CD14-positive monocyte (primary cell): ENCODE measurements around the gene LY86. TPM values are rescaled to one million over a fixed set of nuclear protein-coding genes. Genes with fewer than 3 reads are reported as not detected.

Experiments
- DNase-seq, 3 donors: peaks; one replicate each; pipeline ENCODE4 v3.0.0-alpha.2; 2011 to 2022
- H2AFZ ChIP-seq: 2 replicates; pipeline ENCODE4 v1.6.0; 2012; ENCODE audit warnings: mild to moderate bottlenecking, low read depth, low read length, inconsistent platforms; ENCODE audit not compliant: insufficient read depth, poor library complexity, severe bottlenecking
- H3K27ac ChIP-seq, 2 donors: 1 replicate in 1 of 2; 2 replicates in 1 of 2; pipeline ENCODE4 v1.5.1; 2012 to 2013; ENCODE audit warnings: low read length in 2 of 2, control low read depth in 1 of 2, inconsistent platforms in 1 of 2, low read depth in 1 of 2, mild to moderate bottlenecking in 1 of 2
- H3K27me3 ChIP-seq, 2 donors: one replicate each; pipeline versions ENCODE4 v1.6.0 to v1.6.1; 2011 to 2013; ENCODE audit warnings: low read length in 2 of 2; ENCODE audit not compliant: control insufficient read depth in 2 of 2, insufficient read depth in 2 of 2
- H3K36me3 ChIP-seq, 2 donors: replicated peaks in 1 of 2; 1 replicate in 1 of 2; 2 replicates in 1 of 2; pipeline versions ENCODE4 v1.5.1 to v1.6.1; 2012 to 2013; ENCODE audit warnings: low read length in 2 of 2, control low read depth in 1 of 2, inconsistent platforms in 1 of 2, mild to moderate bottlenecking in 1 of 2; ENCODE audit not compliant: insufficient read depth in 2 of 2, control insufficient read depth in 1 of 2
- H3K4me1 ChIP-seq, 2 donors: 1 replicate in 1 of 2; 2 replicates in 1 of 2; pipeline versions ENCODE4 v1.5.1 to v1.6.1; 2012 to 2013; ENCODE audit warnings: low read length in 2 of 2, control low read depth in 1 of 2, inconsistent platforms in 1 of 2, mild to moderate bottlenecking in 1 of 2, moderate library complexity in 1 of 2; ENCODE audit not compliant: insufficient read depth in 2 of 2, control insufficient read depth in 1 of 2
- H3K4me2 ChIP-seq: replicated peaks from 2 replicates; pipeline ENCODE3; 2012; ENCODE audit warnings: low read length, moderate library complexity, mild to moderate bottlenecking; ENCODE audit not compliant: poor library complexity, severe bottlenecking; ENCODE audit errors: extremely low read depth
- H3K4me3 ChIP-seq, 3 experiments: fragments of 200-600 bp in 1 of 3; sonication (generic) in 1 of 3; replicated peaks in 1 of 3; 1 replicate in 2 of 3; 2 replicates in 1 of 3; pipeline ENCODE4 v1.5.1; 2011 to 2013; ENCODE audit warnings: low read length in 3 of 3, mild to moderate bottlenecking in 3 of 3, control low read depth in 2 of 3, low read depth in 2 of 3, inconsistent platforms in 1 of 3, moderate library complexity in 1 of 3
- H3K79me2 ChIP-seq: 2 replicates; pipeline ENCODE4 v1.6.0; 2012; ENCODE audit warnings: mild to moderate bottlenecking, control low read depth, inconsistent platforms, low read length, moderate library complexity; ENCODE audit not compliant: insufficient read depth
- H3K9ac ChIP-seq: 2 replicates; pipeline ENCODE4 v1.6.0; 2017; ENCODE audit warnings: low read length, mild to moderate bottlenecking; ENCODE audit not compliant: insufficient read depth, poor library complexity, severe bottlenecking
- H3K9me3 ChIP-seq, 2 donors: replicated peaks in 1 of 2; 1 replicate in 1 of 2; 2 replicates in 1 of 2; pipeline versions ENCODE4 v1.5.1 to v1.6.1; 2012 to 2013; ENCODE audit warnings: low read length in 2 of 2, control low read depth in 1 of 2; ENCODE audit not compliant: control insufficient read depth in 1 of 2, insufficient read depth in 1 of 2
- H4K20me1 ChIP-seq: 2 replicates; pipeline ENCODE4 v1.6.0; 2012; ENCODE audit warnings: mild to moderate bottlenecking, low read length, control low read depth, moderate library complexity; ENCODE audit not compliant: insufficient read depth
- H3K27ac Mint-ChIP-seq, 7 donors: one replicate each; pipeline ENCODE4 v1.8.0; 2020; ENCODE audit warnings: mild to moderate bottlenecking in 7 of 7, mixed read lengths in 7 of 7, moderate library complexity in 6 of 7, inconsistent platforms in 2 of 7
- H3K27me3 Mint-ChIP-seq, 3 donors: one replicate each; pipeline ENCODE4 v1.8.0; 2021 to 2022; ENCODE audit warnings: low read depth in 3 of 3, mild to moderate bottlenecking in 3 of 3, mixed read lengths in 3 of 3, moderate library complexity in 3 of 3, inconsistent platforms in 1 of 3
- H3K36me3 Mint-ChIP-seq, 2 donors: one replicate each; pipeline ENCODE4 v1.8.0; 2020; ENCODE audit warnings: mixed read lengths in 2 of 2, inconsistent platforms in 1 of 2, mild to moderate bottlenecking in 1 of 2
- H3K4me1 Mint-ChIP-seq: one replicate; pipeline ENCODE4 v1.8.0; 2020; ENCODE audit warnings: mild to moderate bottlenecking, mixed read lengths
- H3K4me3 Mint-ChIP-seq, 2 donors: one replicate each; pipeline ENCODE4 v1.8.0; 2020; ENCODE audit warnings: mild to moderate bottlenecking in 2 of 2, mixed read lengths in 2 of 2, moderate library complexity in 1 of 2
- H3K9me3 Mint-ChIP-seq, 7 donors: one replicate each; pipeline ENCODE4 v1.8.0; 2020 to 2022; ENCODE audit warnings: mixed read lengths in 7 of 7, mild to moderate bottlenecking in 6 of 7, moderate library complexity in 6 of 7, inconsistent platforms in 2 of 7
- WGBS: methylation state at CpG from one replicate; pipeline ENCODE4 v1.1.5; 2013; ENCODE audit warnings: missing lambda C conversion rate; ENCODE audit not compliant: insufficient coverage; 5-methylcytosine and 5-hydroxymethylcytosine counted together
- intact Hi-C, 2 donors: fragments of 100-400 bp; cut with micrococcal nuclease; formaldehyde crosslinking; loops; one replicate each; pipeline versions ENCODE4 v1.15.0 to v1.15.1; 2023
- polyA plus RNA-seq, 3 donors: library from polyadenylated mRNA; depleted of rRNA in 1 of 3; unstranded in 2 of 3; stranded (reverse) in 1 of 3; fragments of 300-500 nt in 2 of 3; fragments of >200 nt in 1 of 3; fragmentation: Illumina TruSeq in 2 of 3; gene quantifications; 1 replicate in 2 of 3; 2 replicates in 1 of 3; pipeline ENCODE4 v1.2.3, GENCODE V29; 2012 to 2021
- TF ChIP-seq, protein P1 (sequence below): fragments of 200-600 bp; IDR thresholded peaks from one replicate; pipeline ENCODE4 v1.8.0; 2022; ENCODE audit warnings: antibody characterized with exemption, mild to moderate bottlenecking

LY86 gene
- polyA plus RNA-seq, 3 donors = 166 to 609 (median 454) TPM

DNA sequence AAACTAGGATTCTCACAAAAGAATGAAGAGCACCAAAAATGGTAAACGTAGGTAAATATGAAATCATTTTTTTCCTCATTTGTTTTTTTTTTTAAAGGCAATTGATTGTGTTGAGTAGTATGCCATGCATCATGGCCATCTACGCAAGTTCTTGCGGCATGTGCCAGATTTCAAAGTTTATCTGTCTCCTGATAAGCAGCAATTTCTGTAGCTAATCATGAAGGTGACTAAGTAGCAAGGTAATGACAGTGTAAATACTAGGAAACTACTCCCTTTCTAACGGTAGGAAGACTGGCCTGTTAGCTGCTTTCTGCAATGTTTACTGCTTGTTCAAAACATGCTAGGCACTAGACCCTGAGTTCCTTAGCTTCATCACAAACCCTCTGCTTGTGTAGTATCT, 13.4 kb upstream of the LY86 start:
- H3K27me3 Mint-ChIP-seq = peaks cover 0 to 2% (median 1%) of the 10 kb centered on the region in 3 donors
- WGBS = no CpG with 5 or more reads among the region's 4 CpGs
- no peak overlapping the region for H3K9ac ChIP-seq
- H3K36me3 ChIP-seq = no peaks in the 10 kb centered on the region
- no peak overlapping the region for H2AFZ ChIP-seq
- no peaks in the 10 kb centered on the region for H3K27me3 ChIP-seq
- DNase-seq = no peak
- peaks cover 14 to 17% of the 10 kb centered on the region in 2 donors for H3K4me1 ChIP-seq
- no peaks in the 10 kb centered on the region for H3K79me2 ChIP-seq
- H3K27ac ChIP-seq = no peak overlapping the region
- no peak overlapping the region for H3K27ac Mint-ChIP-seq
- H3K36me3 Mint-ChIP-seq = no peaks in the 10 kb centered on the region
- H3K9me3 ChIP-seq = peaks cover 0 to 3% of the 10 kb centered on the region in 2 donors
- H3K4me3 ChIP-seq = no peak overlapping the region
- peaks cover 18% of the 10 kb centered on the region for H3K4me1 Mint-ChIP-seq
- no peak overlapping the region for H3K4me3 Mint-ChIP-seq
- no peaks in the 10 kb centered on the region for H4K20me1 ChIP-seq
- H3K4me2 ChIP-seq = no peak overlapping the region
- intact Hi-C loops = no loop called here
- TF ChIP-seq, protein P1, sequence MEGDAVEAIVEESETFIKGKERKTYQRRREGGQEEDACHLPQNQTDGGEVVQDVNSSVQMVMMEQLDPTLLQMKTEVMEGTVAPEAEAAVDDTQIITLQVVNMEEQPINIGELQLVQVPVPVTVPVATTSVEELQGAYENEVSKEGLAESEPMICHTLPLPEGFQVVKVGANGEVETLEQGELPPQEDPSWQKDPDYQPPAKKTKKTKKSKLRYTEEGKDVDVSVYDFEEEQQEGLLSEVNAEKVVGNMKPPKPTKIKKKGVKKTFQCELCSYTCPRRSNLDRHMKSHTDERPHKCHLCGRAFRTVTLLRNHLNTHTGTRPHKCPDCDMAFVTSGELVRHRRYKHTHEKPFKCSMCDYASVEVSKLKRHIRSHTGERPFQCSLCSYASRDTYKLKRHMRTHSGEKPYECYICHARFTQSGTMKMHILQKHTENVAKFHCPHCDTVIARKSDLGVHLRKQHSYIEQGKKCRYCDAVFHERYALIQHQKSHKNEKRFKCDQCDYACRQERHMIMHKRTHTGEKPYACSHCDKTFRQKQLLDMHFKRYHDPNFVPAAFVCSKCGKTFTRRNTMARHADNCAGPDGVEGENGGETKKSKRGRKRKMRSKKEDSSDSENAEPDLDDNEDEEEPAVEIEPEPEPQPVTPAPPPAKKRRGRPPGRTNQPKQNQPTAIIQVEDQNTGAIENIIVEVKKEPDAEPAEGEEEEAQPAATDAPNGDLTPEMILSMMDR = no peak
- peaks cover 0 to 9% (median 4%) of the 10 kb centered on the region in 7 donors for H3K9me3 Mint-ChIP-seq

DNA sequence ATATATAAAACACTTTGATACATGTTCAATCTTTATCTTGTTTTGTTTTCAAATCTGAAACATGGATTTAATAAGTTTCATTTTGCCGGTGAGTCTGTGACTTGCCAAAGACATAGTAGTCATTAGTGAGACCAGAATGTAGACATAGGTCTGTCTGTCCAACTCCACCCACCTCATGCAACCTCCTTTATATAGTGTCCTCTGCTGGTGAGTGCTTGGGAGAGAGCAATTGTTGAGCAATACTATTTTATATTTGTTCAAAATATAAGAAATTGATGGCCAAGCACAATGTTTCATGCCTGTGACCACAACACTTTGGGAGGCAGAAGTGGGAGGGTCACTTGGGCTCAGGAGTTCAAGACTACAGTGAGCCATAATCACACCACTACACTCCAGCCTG, 10.8 kb upstream of the LY86 start:
- H3K36me3 Mint-ChIP-seq = no peaks in the 10 kb centered on the region
- Histone ChIP-seq H3K79me2 (no peaks in the 10 kb centered on the region), H3K4me1 (peaks cover 14 to 17% of the 10 kb centered on the region in 2 donors), H3K36me3 (no peaks in the 10 kb centered on the region), H2AFZ (no peak overlapping the region), H4K20me1 (no peaks in the 10 kb centered on the region), H3K4me2 (no peak overlapping the region), H3K9ac (no peak overlapping the region), H3K4me3 (no peak overlapping the region), H3K9me3 (peaks cover 0 to 9% of the 10 kb centered on the region in 2 donors), H3K27me3 (no peaks in the 10 kb centered on the region), H3K27ac (no peak overlapping the region)
- TF ChIP-seq, protein P1 = no peak
- DNase-seq = peak in 2 of 3 donors; percentile 41 to 44
- WGBS = no CpG with 5 or more reads among the region's 1 CpG
- H3K27ac Mint-ChIP-seq = no peak overlapping the region
- H3K4me3 Mint-ChIP-seq = no peak overlapping the region
- intact Hi-C loops = no loop called here
- peaks cover 17% of the 10 kb centered on the region for H3K4me1 Mint-ChIP-seq
- H3K9me3 Mint-ChIP-seq = peaks cover 2 to 13% (median 9%) of the 10 kb centered on the region in 7 donors
- H3K27me3 Mint-ChIP-seq = no peaks in the 10 kb centered on the region
